ENCODE results near the gene TMEM50B.
"Not testable (repeated sequence)": the region's sequence is repeated elsewhere in the genome, so short reads cannot be mapped to it uniquely, and the experiment has no call there.

Gene TMEM50B

DNA sequence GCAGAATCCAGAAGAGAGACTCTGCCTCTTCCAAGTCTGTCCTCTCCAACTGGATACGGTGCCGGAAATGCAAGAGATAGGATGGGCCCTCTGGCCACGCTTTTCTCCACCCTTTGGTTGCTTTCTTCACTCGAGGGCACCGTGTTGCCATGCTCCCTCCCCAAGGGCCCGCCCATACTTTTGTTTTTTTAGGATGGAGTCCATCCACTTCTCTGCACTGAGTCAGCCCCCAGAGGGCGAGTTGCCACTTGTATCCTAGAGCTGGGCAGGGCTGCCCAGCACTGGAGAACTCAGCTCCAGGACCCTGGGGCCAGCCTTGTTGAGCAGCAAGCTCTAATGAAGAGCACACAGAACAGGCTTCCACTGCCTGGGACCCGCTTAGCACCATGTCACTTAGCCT lies 51.1 kb downstream of the TMEM50B start:
- DNase-seq (ENCODE audit: low read depth): no peak

- no peak for DNase-seq (ENCODE audit: low read depth)
Observed at GRCh38 chr21:33427051-33427450, 52.7 kb downstream of the TMEM50B start.

GRCh38 chr21:33425825-33426224 lies 53.9 kb downstream of the TMEM50B start:
- no peak for DNase-seq (ENCODE audit: low read depth)

DNA sequence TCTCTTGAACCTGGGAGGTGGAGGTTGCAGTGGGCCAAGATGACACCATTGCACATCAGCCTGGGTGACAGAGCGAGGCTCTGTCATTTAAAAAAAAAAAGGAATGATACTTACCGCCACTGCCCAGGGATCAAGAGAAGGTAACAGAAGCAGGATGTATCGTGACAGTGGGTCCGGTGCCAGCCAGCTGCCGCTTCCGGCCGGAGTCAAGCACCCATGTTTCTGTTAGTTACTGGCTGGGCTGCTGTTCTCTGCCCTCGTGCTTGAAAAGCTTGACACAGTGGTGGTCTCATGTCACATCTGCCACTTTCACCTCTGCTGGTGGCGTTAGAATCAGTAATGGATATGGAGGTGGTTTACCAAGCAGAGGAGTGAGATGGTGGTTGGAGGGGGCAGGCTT lies 55.6 kb downstream of the TMEM50B start:
- DNase-seq (ENCODE audit: low read depth): no peak

GRCh38 chr21:33421713-33422393 lies 57.9 kb downstream of the TMEM50B start:
- DNase-seq (ENCODE audit: low read depth): no peak

GRCh38 chr21:33419538-33420123 lies 60.1 kb downstream of the TMEM50B start:
- no peak for DNase-seq (ENCODE audit: low read depth)

DNA sequence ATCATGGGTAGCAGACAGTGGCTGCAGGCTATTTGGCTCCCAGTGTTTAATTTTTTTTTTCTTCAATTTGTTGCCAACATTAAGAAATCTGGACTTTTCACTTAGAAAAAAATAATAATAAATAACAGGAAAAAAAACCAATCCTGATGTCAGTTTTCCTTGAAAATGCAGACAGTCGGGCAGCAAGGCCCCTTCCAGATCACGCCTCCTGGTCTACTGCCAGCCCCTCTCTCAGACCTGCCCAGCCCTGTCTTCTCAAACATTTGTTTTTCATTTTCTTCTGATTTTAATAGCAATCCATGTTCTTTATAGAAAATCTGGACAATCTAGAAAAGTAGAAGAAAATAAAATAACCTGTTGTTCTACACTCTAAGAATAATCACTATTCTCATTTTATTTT lies 61.1 kb downstream of the TMEM50B start:
- no peak for DNase-seq (ENCODE audit: low read depth)

DNA sequence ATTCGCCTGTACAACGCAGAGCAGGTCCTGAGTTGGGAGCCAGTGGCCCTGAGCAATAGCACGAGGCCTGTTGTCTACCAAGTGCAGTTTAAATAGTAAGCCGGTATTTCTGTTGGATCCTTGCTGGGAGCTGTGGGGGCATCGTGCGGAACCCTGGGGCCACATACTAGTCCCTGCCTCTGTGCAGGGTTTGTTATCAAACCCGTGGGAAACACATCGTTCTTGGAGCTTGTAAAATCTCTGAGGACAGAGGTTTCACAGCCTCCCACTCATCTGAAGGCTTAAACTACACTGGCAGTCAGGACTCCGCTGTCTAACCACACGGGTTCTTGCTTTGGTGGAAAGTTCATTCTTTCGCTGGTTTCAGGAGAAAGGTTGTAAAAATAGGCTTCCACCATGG lies 64.8 kb downstream of the TMEM50B start:
- DNase-seq (ENCODE audit: low read depth): no peak

DNA sequence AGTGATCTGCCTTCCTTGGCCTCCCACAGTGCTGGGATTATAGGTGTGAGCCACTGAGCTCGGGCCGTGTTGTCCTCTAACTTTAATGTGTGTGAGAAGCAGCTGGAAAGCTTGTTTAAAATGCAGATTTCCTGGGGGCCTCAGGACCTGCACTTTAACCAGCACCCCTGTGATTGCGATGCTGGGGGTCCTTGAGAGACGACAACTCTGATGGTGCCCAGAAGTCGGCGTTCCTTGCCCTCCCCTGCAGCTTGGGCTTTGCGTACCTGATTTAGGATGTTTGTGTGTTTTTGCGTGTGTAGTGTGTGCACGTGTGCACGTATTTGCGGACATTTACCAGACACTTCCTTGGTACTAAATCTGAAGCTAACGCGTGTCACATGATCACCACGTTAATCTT lies 65.7 kb downstream of the TMEM50B start:
- no peak for DNase-seq (ENCODE audit: low read depth)

DNA sequence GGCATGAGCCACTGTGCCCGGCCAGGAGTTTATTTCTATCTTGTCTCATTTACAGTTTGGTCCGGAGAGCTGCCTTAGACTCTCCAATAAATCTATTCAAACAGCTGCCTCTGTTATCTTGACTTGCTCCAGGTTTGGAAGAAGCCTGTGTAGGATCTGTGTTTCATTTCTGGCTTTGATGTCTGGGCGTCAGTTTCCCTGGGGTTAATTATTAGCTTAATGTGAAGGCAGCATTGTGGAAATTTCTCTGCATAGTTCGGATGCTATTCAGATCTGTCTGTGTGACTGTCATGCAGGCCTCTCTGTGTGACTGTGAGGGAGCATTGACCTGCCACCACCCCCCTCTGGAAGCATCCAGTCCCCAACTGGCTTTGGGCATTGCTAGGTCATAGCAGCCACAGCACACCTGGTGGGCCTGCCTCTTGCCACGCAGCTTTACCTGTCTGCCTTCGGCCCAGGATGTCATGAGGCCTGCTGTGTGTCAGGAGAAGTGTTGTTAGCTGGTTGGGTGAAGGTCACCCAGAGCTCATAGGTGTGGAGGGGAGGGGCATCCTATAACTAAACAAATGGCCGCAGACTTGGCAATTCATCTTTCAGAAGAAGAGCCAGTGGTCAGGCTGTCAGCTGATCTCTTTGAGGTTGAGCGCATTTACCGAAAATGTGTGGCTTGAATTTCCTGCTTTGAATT lies 66.8 kb downstream of the TMEM50B start:
- no peak for DNase-seq (ENCODE audit: low read depth)

GRCh38 chr21:33412439-33412831 lies 67.3 kb downstream of the TMEM50B start:
- not testable (repeated sequence) for DNase-seq (ENCODE audit: low read depth)

DNA sequence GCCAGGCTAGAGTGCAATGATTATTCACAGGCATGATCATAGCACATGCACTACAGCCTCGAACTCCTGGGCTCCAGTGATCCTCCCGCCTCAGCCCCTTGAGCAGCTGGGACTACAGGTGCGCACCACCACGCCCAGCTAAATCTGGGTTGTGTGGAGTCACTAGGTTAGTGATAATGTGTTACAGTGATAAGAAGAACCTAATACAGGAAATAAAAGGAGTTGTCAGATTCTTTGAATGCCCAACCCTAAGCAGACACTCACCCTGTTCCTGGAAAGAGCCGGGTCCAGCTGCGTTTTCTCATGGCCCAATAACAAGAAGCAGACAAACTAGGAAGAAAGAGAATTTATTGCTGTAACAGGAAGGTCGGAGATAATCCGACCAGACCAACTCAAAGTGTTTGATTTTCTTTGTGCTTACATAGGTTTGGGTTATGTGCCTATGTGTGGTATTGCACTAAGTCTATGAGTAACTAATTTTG lies 67.8 kb downstream of the TMEM50B start:
- no peak for DNase-seq (ENCODE audit: low read depth)

GRCh38 chr21:33406493-33406892 lies 73.3 kb downstream of the TMEM50B start:
- no peak for DNase-seq (ENCODE audit: low read depth)

- peak; percentile 16 for DNase-seq (ENCODE audit: low read depth)
Observed at GRCh38 chr21:33403786-33404585, 75.8 kb downstream of the TMEM50B start.

- DNase-seq (ENCODE audit: low read depth): peak; percentile 46
Observed at GRCh38 chr21:33403128-33403785, 76.5 kb downstream of the TMEM50B start, which contains the start of gene IFNGR2. Gene IFNGR2 (plus strand): TSS chr21:33403413. CDS start chr21:33403544, 131 bp downstream.

DNA sequence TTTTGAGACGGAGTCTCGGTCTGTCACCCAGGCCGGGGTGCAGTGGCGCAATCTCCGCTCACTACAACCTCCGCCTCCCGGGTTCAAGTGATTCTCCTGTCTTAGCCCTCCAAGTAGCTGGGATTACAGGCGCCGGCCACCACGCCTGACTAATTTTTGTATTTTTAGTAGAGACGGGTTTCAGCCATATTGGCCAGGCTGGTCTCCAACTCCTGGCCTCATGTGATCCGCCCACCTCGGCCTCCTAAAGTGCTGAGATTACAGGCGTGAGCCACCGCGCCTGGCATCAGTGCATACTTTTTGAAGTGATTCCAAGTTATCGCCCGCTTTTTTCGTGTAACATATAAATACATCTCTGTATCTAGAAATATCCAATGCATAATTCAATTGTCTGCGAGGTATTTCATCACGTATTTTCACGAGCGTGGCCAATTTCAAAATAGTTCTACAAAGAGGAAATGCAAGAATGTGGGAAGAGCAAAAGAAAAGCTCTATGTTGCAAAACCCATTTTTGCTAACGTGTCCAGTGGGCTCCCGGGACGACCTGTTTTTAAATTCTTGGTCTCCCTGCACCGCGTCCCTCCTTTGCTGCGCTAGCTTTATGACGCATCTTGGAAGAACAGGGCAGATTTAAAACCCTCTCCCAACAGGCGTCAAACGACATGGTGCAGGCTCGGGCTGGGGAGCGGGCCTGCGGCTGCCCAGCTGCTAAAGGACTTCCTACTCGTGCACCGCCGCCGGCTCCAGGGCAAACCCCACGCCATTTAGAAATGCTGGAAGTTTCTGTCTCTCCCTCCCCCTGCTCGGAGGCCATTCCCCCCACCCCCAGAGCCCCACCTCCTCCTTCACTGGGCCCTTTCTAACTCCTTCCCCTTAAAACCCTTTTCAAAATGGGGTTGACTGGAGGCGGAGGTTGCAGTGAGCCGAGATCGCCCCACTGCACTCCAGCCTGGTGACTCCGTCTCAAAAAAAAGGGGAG lies 77.5 kb downstream of the TMEM50B start:
- DNase-seq (ENCODE audit: low read depth): no peak

- no peak for DNase-seq (ENCODE audit: low read depth)
Observed at GRCh38 chr21:33401630-33401992, 78.2 kb downstream of the TMEM50B start.
